ENCODE results near the gene EFTUD2.

DNA sequence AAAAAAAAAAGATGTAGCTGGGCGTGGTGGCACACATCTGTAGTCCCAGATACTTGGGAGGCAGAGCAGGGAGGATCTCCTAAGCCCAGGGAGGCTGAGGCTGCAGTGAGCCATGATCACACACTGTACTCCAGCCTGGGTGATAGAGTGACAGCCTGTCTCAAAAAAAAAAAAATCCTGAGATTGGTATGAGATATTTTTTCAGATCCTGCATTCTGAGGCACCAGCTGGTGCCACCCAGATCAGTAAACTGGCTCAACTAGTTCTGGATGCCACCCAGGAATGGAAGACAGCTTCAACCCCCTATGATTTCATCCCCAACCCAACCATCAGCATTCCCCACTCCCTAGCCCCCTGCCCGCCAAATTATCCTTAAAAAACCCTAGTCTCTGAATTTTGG lies 62.0 kb downstream of the EFTUD2 start:
- TF ChIP-seq CTCF (IDR thresholded peaks at IDR 0.05) (no peak), POLR2A (IDR thresholded peaks at IDR 0.05) (no peak)

Measured in body of pancreas (tissue), 4 donors.